GM23248 (cell line): Measurements from ENCODE around the gene RFPL4A.

ENCODE experiments used
- EZH2 ChIP-seq: fragments of 200-600 bp; sonication (generic); IDR thresholded peaks from 2 replicates; pipeline ENCODE4 v1.6.1; 2018; ENCODE audit warnings: antibody characterized with exemption, mild to moderate bottlenecking; ENCODE audit not compliant: insufficient read depth, poor library complexity, severe bottlenecking
- EZH2phosphoT487 ChIP-seq: fragments of 200-600 bp; sonication (generic); IDR thresholded peaks from 2 replicates; pipeline ENCODE4 v1.6.1; 2018; ENCODE audit warnings: antibody characterized with exemption, moderate library complexity, mild to moderate bottlenecking, low read depth; ENCODE audit not compliant: insufficient read depth

DNA sequence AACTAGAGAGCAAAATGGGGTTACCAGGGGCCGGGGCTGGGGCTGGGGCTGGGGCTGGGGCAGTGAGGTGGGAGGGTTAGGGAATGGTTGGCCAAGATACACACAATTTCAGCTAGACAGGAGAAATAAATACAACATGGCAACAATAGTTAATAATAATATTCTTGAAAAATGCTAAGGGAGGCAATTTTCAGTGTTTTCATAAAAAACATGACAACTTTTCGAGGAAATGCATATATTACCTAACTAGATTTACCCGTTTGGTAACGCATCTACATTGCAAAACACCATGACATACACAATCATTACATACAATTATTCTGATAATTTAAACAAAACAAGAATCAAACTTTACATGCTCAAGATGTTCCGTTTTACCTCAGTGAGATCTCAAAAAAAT is 22.2 kb downstream of the RFPL4A start:
- no peak for TF ChIP-seq EZH2phosphoT487
- no peak for TF ChIP-seq EZH2
